ENCODE data around the gene SULT1C4.

DNA sequence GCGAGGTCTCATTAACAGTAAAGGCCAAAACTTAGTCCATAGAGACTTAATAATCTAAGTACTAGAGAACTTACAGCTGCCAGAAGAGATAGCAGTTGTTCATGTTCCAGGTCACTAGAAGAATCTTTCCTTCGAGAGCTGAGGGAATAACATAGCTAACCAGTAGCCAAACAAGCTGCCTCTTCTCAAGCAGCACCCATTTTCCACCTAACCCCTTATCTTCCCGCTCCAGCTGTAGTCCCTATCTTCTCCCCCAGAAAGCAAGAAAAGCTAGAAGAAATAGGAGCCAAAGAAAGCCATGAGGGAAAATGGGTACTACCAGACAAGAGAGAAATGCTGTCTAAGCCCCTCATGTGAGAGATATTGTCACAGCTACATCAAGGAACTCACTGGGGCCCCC, 24.0 kb downstream of the SULT1C4 start:
- TF ChIP-seq POLR2A (IDR thresholded peaks at IDR 0.05; ENCODE audit: low read depth, low read length) (no peak), POLR2AphosphoS5 (IDR thresholded peaks at IDR 0.05; ENCODE audit: low read depth, low read length) (no peak)

All from GM12892 (cell line).